ENCODE data around the gene SAPCD1. TPM values are rescaled to one million over a fixed set of nuclear protein-coding genes. Genes with fewer than 3 reads are reported as not detected.

SAPCD1 gene
- total and polyA plus RNA-seq, 2 donors (not counting 1 experiment from before 2014, with no cell fraction given), result 12.9 TPM

DNA sequence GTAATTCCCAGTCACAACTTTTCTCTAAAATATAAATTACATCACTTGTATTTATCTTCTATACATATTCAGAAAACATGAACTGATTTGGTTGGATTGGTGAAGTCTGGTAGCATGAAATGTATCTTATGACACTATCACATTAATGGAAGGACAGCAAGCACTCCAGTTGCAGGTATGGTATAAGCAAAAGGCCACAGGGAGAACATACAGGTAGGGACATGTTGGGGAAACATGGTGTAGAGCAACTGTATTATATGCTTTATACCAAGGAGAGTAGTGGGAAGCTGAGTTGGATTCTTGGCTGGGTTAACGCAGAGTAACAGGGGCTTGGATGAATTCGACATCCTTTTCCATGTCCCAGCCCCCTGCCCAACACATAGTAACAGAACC lies 34.5 kb downstream of the SAPCD1 start:
- peaks cover 47% of the 10 kb centered on the region for H3K4me1 Mint-ChIP-seq
- CTCF ChIA-PET, result interaction anchor here (1.1 to 2.8 kb wide), 8 partner anchors 9 to 97 kb away, joined by 3 to 20 read pairs (median 4); partner anchors contain the start of genes DDAH2, HSPA1A, HSPA1L and LSM2

More for the DNA sequence above, 34.5 kb downstream of the SAPCD1 start:
- H2AFZ ChIP-seq (ENCODE audit: insufficient read depth, low read depth, low read length, poor library complexity, severe bottlenecking), result no peak overlapping the region
- intact Hi-C loops (cut with micrococcal nuclease), result loop anchor here (1.0 to 5.0 kb wide), 5 partner anchors 9 to 130 kb away; partner anchors contain the start of genes CSNK2B, HSPA1A, HSPA1L and LSM2
- H3K36me3 ChIP-seq (replicated peaks in 1 of 2; ENCODE audit: control extremely low read depth in 1 of 2, control insufficient read depth in 1 of 2, extremely low read depth in 1 of 2, insufficient read depth in 2 of 2, low read length in 1 of 2), result peaks cover 0 to 20% of the 10 kb centered on the region in 2 experiments
- peaks cover 40 to 48% of the 10 kb centered on the region in 2 donors for H3K4me1 ChIP-seq (ENCODE audit: control insufficient read depth in 2 of 2, insufficient read depth in 2 of 2, low read length in 2 of 2)
- POLR2A ChIA-PET, result interaction anchor here (1.9 to 3.5 kb wide), 3 partner anchors 9 to 61 kb away, joined by 5 to 38 read pairs (median 14); partner anchors contain the start of genes CLIC1, HSPA1A, HSPA1L and LSM2
- H3K4me3 ChIP-seq (ENCODE audit: control extremely low read depth in 1 of 5, extremely low read depth in 1 of 5, insufficient read depth in 1 of 5, low read depth in 2 of 5, low read length in 4 of 5), result no peak overlapping the region
- no peaks in the 10 kb centered on the region for H3K27me3 ChIP-seq (replicated peaks in 1 of 4; ENCODE audit: control extremely low read depth in 1 of 4, control insufficient read depth in 3 of 4, insufficient read depth in 4 of 4, low read length in 3 of 4)
- peaks cover 31% of the 10 kb centered on the region for H3K79me2 ChIP-seq (ENCODE audit: control insufficient read depth, insufficient read depth, low read length)
- H4K20me1 ChIP-seq (ENCODE audit: control insufficient read depth, insufficient read depth, low read length, poor library complexity, severe bottlenecking), result no peaks in the 10 kb centered on the region
- TF ChIP-seq CTCF (IDR thresholded peaks at IDR 0.05), result no peak
- no peak overlapping the region for H3K9ac ChIP-seq (ENCODE audit: low read length)
- peak overlapping the region; percentile 46 for H3K4me3 Mint-ChIP-seq
- DNase-seq (no peak), ATAC-seq (ENCODE audit: low read depth) (no peak)
- peak overlapping the region; percentile 75 to 87 for H3K27ac ChIP-seq (ENCODE audit: low read length in 2 of 2)
- no CpG with 5 or more reads among the region's 2 CpGs for WGBS (ENCODE audit: insufficient coverage)
- H3K27ac Mint-ChIP-seq, result peak overlapping the region; percentile 87
- H3K4me2 ChIP-seq (replicated peaks; ENCODE audit: low read depth, low read length, poor library complexity, severe bottlenecking), result peak overlapping the region; percentile 64
- H3K27me3 Mint-ChIP-seq, result no peaks in the 10 kb centered on the region
- no peaks in the 10 kb centered on the region for H3K9me3 Mint-ChIP-seq (ENCODE audit: insufficient read depth)
- H3K9me3 ChIP-seq (ENCODE audit: control extremely low read depth in 1 of 3, control insufficient read depth in 2 of 3, insufficient read depth in 1 of 3, low read length in 2 of 3), result no peaks in the 10 kb centered on the region

Data from B cell (primary cell).